Measurements from ENCODE around the gene KIFC3. TPM values are rescaled to one million over a fixed set of nuclear protein-coding genes. Genes with fewer than 3 reads are reported as not detected.

KIFC3 gene
- total and polyA plus RNA-seq, 2 of the 8 experiments (the other 6 are each of a cell fraction or from before 2014, with no cell fraction given), result 2.1 to 7.1 TPM

- no peak for TF ChIP-seq CHD7 (IDR thresholded peaks at IDR 0.05; ENCODE audit: insufficient replicate concordance, low read length)
- TF ChIP-seq CTCF (IDR thresholded peaks at IDR 0.05; ENCODE audit: control extremely low read depth in 1 of 3, insufficient read depth in 1 of 3, low read depth in 1 of 3, low read length in 3 of 3), result no peak
- TF ChIP-seq MAX (IDR thresholded peaks at IDR 0.05), result no peak
- no peak for TF ChIP-seq TAF1 (IDR thresholded peaks at IDR 0.05; ENCODE audit: low read depth, low read length)
- no peak for TF ChIP-seq E2F6 (IDR thresholded peaks at IDR 0.05)
- no peak for TF ChIP-seq NRF1 (IDR thresholded peaks at IDR 0.05; ENCODE audit: low read depth, low read length)
- no peak for TF ChIP-seq CEBPB (IDR thresholded peaks at IDR 0.05; ENCODE audit: low read depth, low read length)
Measured at GRCh38 chr16:57732714-57733113, 69.6 kb downstream of the KIFC3 start (continued).
